DND-41 (cell line): ENCODE measurements around the gene RFK.

Experiments used
- EZH2 ChIP-seq: IDR thresholded peaks from 3 replicates; pipeline ENCODE4 v1.6.1; 2012; ENCODE audit warnings: borderline replicate concordance, low read depth, mild to moderate bottlenecking, moderate library complexity, low read length, inconsistent platforms; ENCODE audit not compliant: severe bottlenecking
- TF ChIP-seq, protein P1 (sequence below): IDR thresholded peaks from 2 replicates; pipeline ENCODE4 v1.5.1; 2012; ENCODE audit warnings: borderline replicate concordance, low read length, moderate library complexity, mild to moderate bottlenecking; ENCODE audit not compliant: poor library complexity, severe bottlenecking; ENCODE audit errors: extremely low read depth

GRCh38 chr9:76394960-76395252, 680 bp upstream of the RFK start:
- TF ChIP-seq, protein P1, sequence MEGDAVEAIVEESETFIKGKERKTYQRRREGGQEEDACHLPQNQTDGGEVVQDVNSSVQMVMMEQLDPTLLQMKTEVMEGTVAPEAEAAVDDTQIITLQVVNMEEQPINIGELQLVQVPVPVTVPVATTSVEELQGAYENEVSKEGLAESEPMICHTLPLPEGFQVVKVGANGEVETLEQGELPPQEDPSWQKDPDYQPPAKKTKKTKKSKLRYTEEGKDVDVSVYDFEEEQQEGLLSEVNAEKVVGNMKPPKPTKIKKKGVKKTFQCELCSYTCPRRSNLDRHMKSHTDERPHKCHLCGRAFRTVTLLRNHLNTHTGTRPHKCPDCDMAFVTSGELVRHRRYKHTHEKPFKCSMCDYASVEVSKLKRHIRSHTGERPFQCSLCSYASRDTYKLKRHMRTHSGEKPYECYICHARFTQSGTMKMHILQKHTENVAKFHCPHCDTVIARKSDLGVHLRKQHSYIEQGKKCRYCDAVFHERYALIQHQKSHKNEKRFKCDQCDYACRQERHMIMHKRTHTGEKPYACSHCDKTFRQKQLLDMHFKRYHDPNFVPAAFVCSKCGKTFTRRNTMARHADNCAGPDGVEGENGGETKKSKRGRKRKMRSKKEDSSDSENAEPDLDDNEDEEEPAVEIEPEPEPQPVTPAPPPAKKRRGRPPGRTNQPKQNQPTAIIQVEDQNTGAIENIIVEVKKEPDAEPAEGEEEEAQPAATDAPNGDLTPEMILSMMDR, result no peak
- TF ChIP-seq EZH2, result no peak
